GM23338 (cell line): Measurements from ENCODE around the gene NEU3. TPM values are rescaled to one million over a fixed set of nuclear protein-coding genes. Genes with fewer than 3 reads are reported as not detected.

Experiments
- ATAC-seq: fragments of 200-7000 bp; cut with Tn5 transposase; 3 replicates; pipeline ENCODE4 v1.9.1; 2020
- DNase-seq: peaks from one replicate; pipeline ENCODE4 v3.0.0-alpha.2; 2015; ENCODE audit warnings: low spot score
- H2AFZ ChIP-seq: fragments of 200-600 bp; sonication (generic); 2 replicates; pipeline ENCODE4 v1.8.0; 2016; ENCODE audit warnings: antibody characterized with exemption, mild to moderate bottlenecking, moderate library complexity
- H3F3A ChIP-seq: fragments of 200-600 bp; sonication (generic); replicated peaks from 2 replicates; pipeline ENCODE4 v1.8.0; 2017; ENCODE audit warnings: antibody characterized with exemption, mixed run types, low read depth
- H3K27ac ChIP-seq: fragments of 200-600 bp; sonication (generic); 2 replicates; pipeline ENCODE4 v1.6.1; 2016; ENCODE audit warnings: low read depth
- H3K27me3 ChIP-seq: fragments of 200-600 bp; sonication (generic); 2 replicates; pipeline ENCODE4 v1.8.0; 2016; ENCODE audit warnings: mild to moderate bottlenecking, mixed run types, moderate library complexity; ENCODE audit not compliant: insufficient read depth
- H3K36me3 ChIP-seq: fragments of 200-600 bp; sonication (generic); 2 replicates; pipeline ENCODE4 v1.8.0; 2016; ENCODE audit warnings: mild to moderate bottlenecking; ENCODE audit not compliant: insufficient read depth
- H3K4me1 ChIP-seq: fragments of 200-600 bp; sonication (generic); 2 replicates; pipeline ENCODE4 v1.8.0; 2016; ENCODE audit warnings: mild to moderate bottlenecking, moderate library complexity; ENCODE audit not compliant: insufficient read depth
- H3K4me2 ChIP-seq: fragments of 200-600 bp; sonication (generic); 2 replicates; pipeline ENCODE4 v1.7.1; 2017; ENCODE audit warnings: mixed run types
- H3K4me3 ChIP-seq: fragments of 200-600 bp; sonication (generic); 2 replicates; pipeline ENCODE4 v1.6.1; 2016; ENCODE audit warnings: mixed run types
- H3K79me2 ChIP-seq: fragments of 200-600 bp; sonication (generic); replicated peaks from 2 replicates; pipeline ENCODE4 v1.8.0; 2017; ENCODE audit warnings: mild to moderate bottlenecking; ENCODE audit not compliant: insufficient read depth
- H3K9me2 ChIP-seq: fragments of 200-600 bp; sonication (generic); 2 replicates; pipeline ENCODE4 v1.8.0; 2017; ENCODE audit not compliant: insufficient read depth
- H4K20me1 ChIP-seq: fragments of 200-600 bp; sonication (generic); replicated peaks from 2 replicates; pipeline ENCODE4 v1.8.0; 2017; ENCODE audit warnings: mild to moderate bottlenecking; ENCODE audit not compliant: insufficient read depth
- H3K27ac Mint-ChIP-seq: 2 replicates; pipeline ENCODE4 v1.8.0; 2020; ENCODE audit warnings: inconsistent platforms, mild to moderate bottlenecking, moderate library complexity, mixed read lengths
- H3K27me3 Mint-ChIP-seq: 3 replicates; pipeline ENCODE4 v1.8.0; 2022; ENCODE audit warnings: low read depth, mild to moderate bottlenecking, moderate library complexity, mixed read lengths, inconsistent platforms; ENCODE audit not compliant: insufficient read depth, poor library complexity
- H3K36me3 Mint-ChIP-seq: 3 replicates; pipeline ENCODE4 v1.8.0; 2021; ENCODE audit warnings: low read depth, mild to moderate bottlenecking, inconsistent platforms, moderate library complexity, mixed read lengths
- H3K4me1 Mint-ChIP-seq: 3 replicates; pipeline ENCODE4 v1.8.0; 2020; ENCODE audit warnings: mild to moderate bottlenecking, inconsistent platforms, mixed read lengths
- H3K4me3 Mint-ChIP-seq: 3 replicates; pipeline ENCODE4 v1.8.0; 2021; ENCODE audit warnings: moderate library complexity, mild to moderate bottlenecking, inconsistent platforms, mixed read lengths
- H3K9me3 Mint-ChIP-seq: 3 replicates; pipeline ENCODE4 v1.8.0; 2020; ENCODE audit warnings: moderate library complexity, mild to moderate bottlenecking, inconsistent platforms, mixed read lengths
- EZH2phosphoT487 ChIP-seq: fragments of 200-600 bp; sonication (generic); IDR thresholded peaks from one replicate; pipeline ENCODE4 v1.8.1; 2018; ENCODE audit warnings: antibody characterized with exemption; ENCODE audit not compliant: unreplicated experiment
- NANOG ChIP-seq: IDR thresholded peaks from 2 replicates; pipeline ENCODE4 v1.6.1; 2016; ENCODE audit warnings: antibody characterized with exemption, borderline replicate concordance
- POLR2AphosphoS5 ChIP-seq: IDR thresholded peaks from 2 replicates; pipeline ENCODE4 v1.6.1; 2016; ENCODE audit warnings: antibody characterized with exemption, low read depth
- ZNF331 ChIP-seq: fragments of 250-450 bp; sonication (Bioruptor Pico); IDR thresholded peaks from 2 replicates; pipeline ENCODE4 v1.5.0; 2020; ENCODE audit warnings: low read depth, mild to moderate bottlenecking, moderate library complexity
- polyA plus RNA-seq: library from polyadenylated mRNA; unstranded; fragments of >200 nt; fragmentation: Nextera tagmentation; extraction: Ambion mirVana; gene quantifications from 2 replicates; pipeline ENCODE4 v1.2.1, GENCODE V29; 2016
- total RNA-seq: library from RNA; depleted of rRNA; stranded (reverse); fragments of >200 nt; shearing (Covaris generic); gene quantifications from 2 replicates; pipeline ENCODE4 v1.2.3, GENCODE V29; 2014
- TF ChIP-seq, protein P1 (sequence below), 2 experiments: fragments of 200-600 bp in 1 of 2; sonication (generic) in 1 of 2; conservative IDR thresholded peaks; 2 replicates each; pipeline versions ENCODE4 v1.5.1 to v1.6.1; 2016 to 2017; ENCODE audit warnings: antibody characterized with exemption in 2 of 2, low read depth in 2 of 2, mild to moderate bottlenecking in 2 of 2, moderate library complexity in 1 of 2
- TF ChIP-seq, protein P2 (sequence below): IDR thresholded peaks from one replicate; pipeline ENCODE4 v1.6.1; 2018; ENCODE audit warnings: antibody characterized with exemption; ENCODE audit not compliant: unreplicated experiment

NEU3 gene
- total and polyA plus RNA-seq, 2 experiments from 2014 or later: 2.8 to 25.9 TPM

DNA sequence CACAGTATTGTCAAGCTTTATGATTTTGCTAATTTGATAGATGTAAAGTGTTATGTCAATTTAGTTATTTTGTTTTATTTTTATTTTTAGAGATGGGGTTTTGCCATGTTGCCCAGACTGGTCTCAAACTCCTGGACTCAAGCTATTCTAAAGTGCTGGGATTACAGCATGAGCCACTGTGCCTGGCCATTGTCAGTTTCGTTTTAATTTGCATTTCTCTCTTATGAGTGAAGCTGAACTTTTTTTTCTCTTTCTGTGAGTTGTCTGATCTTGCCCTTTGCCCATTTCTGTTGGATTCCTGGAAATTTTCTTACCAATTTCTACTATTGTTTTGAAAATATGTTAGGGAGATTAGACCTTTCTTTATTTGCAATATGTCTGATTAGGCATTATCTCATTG lies 15.5 kb downstream of the NEU3 start:
- H3K27me3 Mint-ChIP-seq: peaks cover under 1% of the 10 kb centered on the region
- Histone ChIP-seq H3K9me2 (no peaks in the 10 kb centered on the region), H3K27me3 (no peaks in the 10 kb centered on the region)

DNA sequence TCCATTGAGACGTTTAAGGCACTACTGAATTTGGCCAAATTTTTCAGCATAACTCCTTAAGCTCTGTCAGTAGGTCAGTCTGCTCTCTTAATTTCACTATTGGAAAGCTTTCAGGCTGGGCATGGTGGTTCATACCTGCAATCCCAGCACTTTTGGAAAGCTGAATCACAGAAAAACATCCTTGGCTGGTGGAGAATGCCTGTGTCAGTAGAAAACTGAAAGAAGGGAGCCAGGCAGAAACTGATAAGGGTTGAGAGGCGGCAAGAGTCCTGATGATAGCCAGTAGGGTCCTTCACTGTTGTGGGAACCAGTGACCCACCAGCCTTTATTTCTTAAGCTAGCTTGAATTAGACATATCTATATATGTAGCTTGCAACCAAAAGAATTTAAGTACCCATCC lies 22.6 kb downstream of the NEU3 start:
- Mint-ChIP-seq H3K4me3 (no peak overlapping the region), H3K27ac (no peak overlapping the region), H3K27me3 (no peaks in the 10 kb centered on the region), H3K4me1 (peaks cover 6% of the 10 kb centered on the region; the same call in 1 of the 3 replicates), H3K9me3 (no peaks in the 10 kb centered on the region), H3K36me3 (peaks cover 18% of the 10 kb centered on the region)
- no peak overlapping the region for H3K27ac ChIP-seq
- H2AFZ ChIP-seq: no peak overlapping the region
- H3K4me2 ChIP-seq: no peak overlapping the region
- no peaks in the 10 kb centered on the region for H3K79me2 ChIP-seq
- H4K20me1 ChIP-seq: 0 out of 2 replicates have a peak, but pooled peaks cover 5% of the 10 kb centered on the region
- no peak overlapping the region for H3K4me3 ChIP-seq
- ATAC-seq (no peak), DNase-seq (no peak)
- no peaks in the 10 kb centered on the region for H3F3A ChIP-seq
- H3K27me3 ChIP-seq: no peaks in the 10 kb centered on the region
- H3K36me3 ChIP-seq: peaks cover 13% of the 10 kb centered on the region; the same call in 1 of the 2 replicates
- TF ChIP-seq EZH2phosphoT487 (no peak), NANOG (no peak)
- TF ChIP-seq, protein P1, sequence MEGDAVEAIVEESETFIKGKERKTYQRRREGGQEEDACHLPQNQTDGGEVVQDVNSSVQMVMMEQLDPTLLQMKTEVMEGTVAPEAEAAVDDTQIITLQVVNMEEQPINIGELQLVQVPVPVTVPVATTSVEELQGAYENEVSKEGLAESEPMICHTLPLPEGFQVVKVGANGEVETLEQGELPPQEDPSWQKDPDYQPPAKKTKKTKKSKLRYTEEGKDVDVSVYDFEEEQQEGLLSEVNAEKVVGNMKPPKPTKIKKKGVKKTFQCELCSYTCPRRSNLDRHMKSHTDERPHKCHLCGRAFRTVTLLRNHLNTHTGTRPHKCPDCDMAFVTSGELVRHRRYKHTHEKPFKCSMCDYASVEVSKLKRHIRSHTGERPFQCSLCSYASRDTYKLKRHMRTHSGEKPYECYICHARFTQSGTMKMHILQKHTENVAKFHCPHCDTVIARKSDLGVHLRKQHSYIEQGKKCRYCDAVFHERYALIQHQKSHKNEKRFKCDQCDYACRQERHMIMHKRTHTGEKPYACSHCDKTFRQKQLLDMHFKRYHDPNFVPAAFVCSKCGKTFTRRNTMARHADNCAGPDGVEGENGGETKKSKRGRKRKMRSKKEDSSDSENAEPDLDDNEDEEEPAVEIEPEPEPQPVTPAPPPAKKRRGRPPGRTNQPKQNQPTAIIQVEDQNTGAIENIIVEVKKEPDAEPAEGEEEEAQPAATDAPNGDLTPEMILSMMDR (conservative IDR thresholded peaks at IDR 0.05; ENCODE audit: low read depth in 2 of 2): no peak
- TF ChIP-seq, protein P2, sequence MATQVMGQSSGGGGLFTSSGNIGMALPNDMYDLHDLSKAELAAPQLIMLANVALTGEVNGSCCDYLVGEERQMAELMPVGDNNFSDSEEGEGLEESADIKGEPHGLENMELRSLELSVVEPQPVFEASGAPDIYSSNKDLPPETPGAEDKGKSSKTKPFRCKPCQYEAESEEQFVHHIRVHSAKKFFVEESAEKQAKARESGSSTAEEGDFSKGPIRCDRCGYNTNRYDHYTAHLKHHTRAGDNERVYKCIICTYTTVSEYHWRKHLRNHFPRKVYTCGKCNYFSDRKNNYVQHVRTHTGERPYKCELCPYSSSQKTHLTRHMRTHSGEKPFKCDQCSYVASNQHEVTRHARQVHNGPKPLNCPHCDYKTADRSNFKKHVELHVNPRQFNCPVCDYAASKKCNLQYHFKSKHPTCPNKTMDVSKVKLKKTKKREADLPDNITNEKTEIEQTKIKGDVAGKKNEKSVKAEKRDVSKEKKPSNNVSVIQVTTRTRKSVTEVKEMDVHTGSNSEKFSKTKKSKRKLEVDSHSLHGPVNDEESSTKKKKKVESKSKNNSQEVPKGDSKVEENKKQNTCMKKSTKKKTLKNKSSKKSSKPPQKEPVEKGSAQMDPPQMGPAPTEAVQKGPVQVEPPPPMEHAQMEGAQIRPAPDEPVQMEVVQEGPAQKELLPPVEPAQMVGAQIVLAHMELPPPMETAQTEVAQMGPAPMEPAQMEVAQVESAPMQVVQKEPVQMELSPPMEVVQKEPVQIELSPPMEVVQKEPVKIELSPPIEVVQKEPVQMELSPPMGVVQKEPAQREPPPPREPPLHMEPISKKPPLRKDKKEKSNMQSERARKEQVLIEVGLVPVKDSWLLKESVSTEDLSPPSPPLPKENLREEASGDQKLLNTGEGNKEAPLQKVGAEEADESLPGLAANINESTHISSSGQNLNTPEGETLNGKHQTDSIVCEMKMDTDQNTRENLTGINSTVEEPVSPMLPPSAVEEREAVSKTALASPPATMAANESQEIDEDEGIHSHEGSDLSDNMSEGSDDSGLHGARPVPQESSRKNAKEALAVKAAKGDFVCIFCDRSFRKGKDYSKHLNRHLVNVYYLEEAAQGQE: no peak
- H3K4me1 ChIP-seq: no peaks in the 10 kb centered on the region
- H3K9me2 ChIP-seq: no peaks in the 10 kb centered on the region

More for the DNA sequence above, 15.5 kb downstream of the NEU3 start:
- DNase-seq: no peak
- H3K4me2 ChIP-seq: no peak overlapping the region
- ATAC-seq: no peak
- Mint-ChIP-seq H3K4me1 (no peaks in the 10 kb centered on the region), H3K9me3 (no peaks in the 10 kb centered on the region), H3K4me3 (no peak overlapping the region), H3K27ac (no peak overlapping the region), H3K36me3 (peaks cover 26% of the 10 kb centered on the region)
- H4K20me1 ChIP-seq: peaks cover 5% of the 10 kb centered on the region
- H2AFZ ChIP-seq: no peak overlapping the region
- peaks cover 20% of the 10 kb centered on the region; the same call in 1 of the 2 replicates for H3K36me3 ChIP-seq
- TF ChIP-seq POLR2AphosphoS5: no peak
- no peak for TF ChIP-seq ZNF331 (CRISPR knock-in tag)
- no peaks in the 10 kb centered on the region for H3K79me2 ChIP-seq
- H3F3A ChIP-seq: no peaks in the 10 kb centered on the region
- no peak overlapping the region for H3K4me3 ChIP-seq
- H3K27ac ChIP-seq: no peak overlapping the region
- no peaks in the 10 kb centered on the region for H3K4me1 ChIP-seq
